Prostate gland (tissue), 2 donors: Measurements from ENCODE around the gene CASQ1.

Experiments used
- CTCF ChIP-seq, 4 experiments: fragments of 200-600 bp in 2 of 4; fragments of 450-650 bp in 2 of 4; sonication (generic) in 2 of 4; IDR thresholded peaks; 1 replicate in 3 of 4; 2 replicates in 1 of 4; pipeline ENCODE4 v1.5.1; 2016 to 2019; ENCODE audit warnings: antibody characterized with exemption in 4 of 4, mild to moderate bottlenecking in 2 of 4, moderate library complexity in 2 of 4
- POLR2AphosphoS5 ChIP-seq: sonication (generic); formaldehyde crosslinking; IDR thresholded peaks from one replicate; pipeline ENCODE4 v1.6.1; 2017; ENCODE audit warnings: antibody characterized with exemption

GRCh38 chr1:160227561-160227960 lies 37.2 kb downstream of the CASQ1 start:
- TF ChIP-seq POLR2AphosphoS5 (no peak), CTCF (IDR thresholded peaks at IDR 0.05) (no peak)
